ENCODE measurements around the gene ARHGAP12.

Gene ARHGAP12

DNA sequence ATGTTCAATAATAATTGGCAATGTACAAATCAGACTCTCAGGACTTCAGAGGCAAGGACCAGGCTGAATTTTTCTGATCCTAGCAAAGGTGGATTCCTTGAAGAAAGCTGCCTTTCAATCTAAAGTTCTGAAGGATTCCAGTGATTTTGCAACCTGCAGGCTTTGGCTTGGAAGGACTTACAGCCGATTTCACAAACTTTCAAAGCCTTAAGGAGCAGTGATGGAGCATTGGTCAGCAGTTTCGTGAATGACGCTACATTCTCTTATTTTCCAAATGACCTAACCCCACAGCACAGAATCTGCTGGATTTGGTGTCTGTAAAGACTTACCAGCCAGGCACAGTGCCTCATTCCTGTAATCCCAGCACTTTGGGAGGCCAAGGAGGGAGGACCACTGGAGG lies 167.5 kb downstream of the ARHGAP12 start:
- FAIRE-seq (peak; percentile 69), DNase-seq (ENCODE audit: insufficient read length, low spot score) (no peak)
- TF ChIP-seq, protein P1, sequence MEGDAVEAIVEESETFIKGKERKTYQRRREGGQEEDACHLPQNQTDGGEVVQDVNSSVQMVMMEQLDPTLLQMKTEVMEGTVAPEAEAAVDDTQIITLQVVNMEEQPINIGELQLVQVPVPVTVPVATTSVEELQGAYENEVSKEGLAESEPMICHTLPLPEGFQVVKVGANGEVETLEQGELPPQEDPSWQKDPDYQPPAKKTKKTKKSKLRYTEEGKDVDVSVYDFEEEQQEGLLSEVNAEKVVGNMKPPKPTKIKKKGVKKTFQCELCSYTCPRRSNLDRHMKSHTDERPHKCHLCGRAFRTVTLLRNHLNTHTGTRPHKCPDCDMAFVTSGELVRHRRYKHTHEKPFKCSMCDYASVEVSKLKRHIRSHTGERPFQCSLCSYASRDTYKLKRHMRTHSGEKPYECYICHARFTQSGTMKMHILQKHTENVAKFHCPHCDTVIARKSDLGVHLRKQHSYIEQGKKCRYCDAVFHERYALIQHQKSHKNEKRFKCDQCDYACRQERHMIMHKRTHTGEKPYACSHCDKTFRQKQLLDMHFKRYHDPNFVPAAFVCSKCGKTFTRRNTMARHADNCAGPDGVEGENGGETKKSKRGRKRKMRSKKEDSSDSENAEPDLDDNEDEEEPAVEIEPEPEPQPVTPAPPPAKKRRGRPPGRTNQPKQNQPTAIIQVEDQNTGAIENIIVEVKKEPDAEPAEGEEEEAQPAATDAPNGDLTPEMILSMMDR (IDR thresholded peaks at IDR 0.05; ENCODE audit: insufficient read depth, missing control alignments), result no peak

DNA sequence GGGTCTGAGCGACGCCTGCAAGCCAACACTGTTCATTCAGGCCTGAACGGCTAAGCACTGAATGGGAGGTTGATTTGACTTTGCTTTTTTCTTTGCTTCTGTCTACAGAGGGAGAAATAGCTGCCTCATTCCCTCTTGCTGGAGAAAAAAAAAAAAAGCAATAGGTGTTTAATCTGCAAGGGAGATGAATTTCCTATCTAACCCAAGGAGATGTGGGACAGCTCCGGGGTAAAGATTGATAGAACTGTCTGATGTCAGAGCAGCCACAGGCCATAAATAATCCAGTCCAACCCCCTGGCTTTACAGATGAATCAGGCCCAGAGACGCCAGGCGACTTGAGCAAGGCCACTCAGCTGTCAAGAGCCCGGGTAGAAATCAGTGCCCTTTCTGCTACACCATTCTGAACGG lies 168.0 kb downstream of the ARHGAP12 start:
- no peak for DNase-seq (ENCODE audit: insufficient read length, low spot score)
- FAIRE-seq, result no peak
- TF ChIP-seq, protein P1 (IDR thresholded peaks at IDR 0.05; ENCODE audit: insufficient read depth, missing control alignments), result no peak

DNA sequence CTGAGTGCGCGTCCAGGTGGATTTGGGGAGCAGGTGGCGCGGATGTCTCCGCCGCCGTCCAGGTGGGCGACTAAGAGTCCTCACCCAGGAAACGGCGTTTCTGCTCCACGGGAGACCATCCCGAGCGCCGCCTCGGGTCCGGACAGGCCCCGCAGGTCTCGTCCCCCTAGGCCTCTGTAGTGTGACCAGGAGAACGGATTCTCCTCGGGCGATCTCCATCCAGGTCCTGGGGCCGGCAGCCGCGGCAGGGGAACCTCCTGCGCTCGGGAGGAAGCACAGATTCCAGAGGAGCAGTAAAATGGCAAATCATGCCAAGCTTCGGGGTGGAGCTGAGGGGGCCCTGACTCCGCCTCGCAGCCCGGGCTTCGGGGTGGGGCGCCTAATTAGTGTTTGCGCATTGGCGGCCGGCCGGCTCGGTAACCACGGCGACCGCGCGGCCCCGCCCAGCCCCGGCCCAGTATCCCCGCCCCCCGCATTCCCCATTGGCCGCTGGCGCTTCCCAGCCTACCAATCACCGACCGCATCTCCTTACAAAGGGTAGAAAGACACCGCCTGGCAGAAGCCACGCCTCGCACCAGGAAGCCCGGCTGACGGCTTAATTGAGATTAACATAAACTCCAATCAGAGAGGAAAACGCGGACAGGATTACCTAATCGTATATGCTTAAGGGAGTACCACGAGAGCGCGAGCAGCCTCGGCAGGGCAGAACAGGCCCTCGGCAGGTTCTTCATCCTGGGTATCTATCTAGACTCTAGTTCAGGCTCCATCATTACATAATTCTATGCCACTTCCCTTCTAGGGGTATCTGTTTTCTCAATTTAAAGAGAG lies 168.6 kb downstream of the ARHGAP12 start:
- DNase-seq (ENCODE audit: insufficient read length, low spot score) (peak; percentile 87), FAIRE-seq (no peak)
- TF ChIP-seq, protein P1 (IDR thresholded peaks at IDR 0.05; ENCODE audit: insufficient read depth, missing control alignments), result no peak

DNA sequence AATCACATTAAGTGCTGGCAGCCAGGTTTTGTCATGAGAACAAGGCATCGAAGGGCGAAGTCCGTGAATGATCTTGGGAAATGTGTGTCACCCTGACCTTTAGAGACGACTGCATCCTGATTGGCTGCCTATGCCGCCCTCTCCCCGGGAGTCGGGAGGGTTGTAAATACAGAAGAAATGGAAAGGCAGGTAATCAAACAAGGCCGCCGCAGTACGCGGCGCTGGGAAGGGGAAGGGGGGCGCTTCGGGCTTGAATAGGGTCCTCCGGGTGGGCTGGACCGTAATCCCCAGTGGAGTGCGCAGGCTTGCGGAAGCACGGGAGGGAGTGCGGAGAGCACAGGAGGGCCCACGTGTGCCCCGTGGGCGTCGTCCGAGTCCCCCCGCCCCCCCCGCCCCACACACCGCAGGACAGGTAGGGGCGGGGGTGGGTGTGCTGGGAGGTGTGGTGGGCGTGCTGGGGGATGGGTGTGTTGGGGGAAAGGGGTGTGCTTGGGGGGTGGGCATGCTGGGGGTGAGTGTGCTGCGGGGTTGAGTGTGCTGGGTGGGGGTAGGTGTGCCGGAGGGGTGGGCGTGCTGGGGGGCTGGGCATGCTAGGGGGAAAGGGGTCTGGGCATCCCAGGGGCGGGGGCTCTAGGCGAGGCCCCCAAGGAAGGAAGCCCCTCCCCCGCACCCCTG lies 169.4 kb downstream of the ARHGAP12 start:
- no peak for FAIRE-seq
- no peak for DNase-seq (ENCODE audit: insufficient read length, low spot score)
- TF ChIP-seq, protein P1 (IDR thresholded peaks at IDR 0.05; ENCODE audit: insufficient read depth, missing control alignments), result no peak

DNA sequence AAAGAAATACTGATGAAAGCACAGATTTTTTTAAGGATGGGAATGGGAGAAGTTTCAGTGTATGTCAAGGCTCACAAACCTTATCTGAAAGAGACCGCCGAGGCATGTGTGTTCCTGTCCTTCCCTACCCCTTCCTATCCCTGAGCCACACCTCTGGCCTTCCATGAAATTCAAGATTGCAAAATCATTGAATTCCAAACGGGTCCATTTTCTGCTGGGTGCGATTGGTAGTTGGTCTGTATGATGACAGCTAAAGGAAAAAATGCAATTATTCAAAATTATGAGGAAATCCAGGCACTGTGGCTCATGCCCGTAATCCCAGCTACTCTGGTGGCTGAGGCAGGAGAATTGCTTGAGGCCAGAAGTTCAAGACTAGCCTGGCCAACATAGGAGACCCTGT lies 170.1 kb downstream of the ARHGAP12 start:
- no peak for FAIRE-seq
- TF ChIP-seq, protein P1 (IDR thresholded peaks at IDR 0.05; ENCODE audit: insufficient read depth, missing control alignments), result no peak
- DNase-seq (ENCODE audit: insufficient read length, low spot score), result no peak

DNA sequence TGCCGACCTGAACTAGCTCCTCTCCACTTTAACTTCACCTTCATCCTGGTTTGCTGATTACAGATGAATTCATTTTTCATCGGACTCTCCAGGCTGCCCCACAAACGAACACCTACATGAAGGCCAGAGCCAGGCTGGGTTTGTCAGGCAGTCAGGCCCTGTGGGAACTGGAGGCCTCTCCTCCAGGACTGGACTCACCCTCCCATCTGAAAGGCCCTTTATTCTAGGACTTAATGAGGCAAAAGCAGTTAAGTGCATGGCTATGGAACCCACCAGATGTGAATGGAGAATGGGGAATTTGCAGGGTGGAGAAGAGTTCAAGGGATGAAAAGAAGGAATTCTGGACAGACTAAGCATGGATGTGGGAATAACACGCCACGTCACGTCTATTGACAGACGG lies 170.8 kb downstream of the ARHGAP12 start:
- FAIRE-seq, result no peak
- TF ChIP-seq, protein P1 (IDR thresholded peaks at IDR 0.05; ENCODE audit: insufficient read depth, missing control alignments), result no peak
- no peak for DNase-seq (ENCODE audit: insufficient read length, low spot score)

DNA sequence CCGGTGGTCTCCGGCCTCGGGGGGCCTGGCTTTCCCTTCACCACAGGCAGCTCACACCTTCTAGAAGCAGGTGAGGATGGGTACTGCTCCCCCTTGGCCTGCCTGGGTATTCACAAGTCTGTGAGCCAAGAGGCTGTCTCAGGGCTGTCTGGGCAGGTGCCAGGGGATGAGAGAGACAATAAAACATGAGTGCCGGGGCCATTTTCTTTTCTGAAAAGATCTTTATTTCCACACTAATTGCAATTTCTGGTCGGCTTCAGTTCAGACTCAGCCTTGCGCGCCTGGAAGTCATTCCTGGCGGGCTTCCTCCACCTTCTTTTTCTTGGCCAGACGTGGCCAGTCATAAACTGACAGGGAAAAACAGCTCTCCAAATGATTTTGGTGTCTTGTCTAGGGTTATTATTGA lies 171.2 kb downstream of the ARHGAP12 start:
- no peak for FAIRE-seq
- no peak for DNase-seq (ENCODE audit: insufficient read length, low spot score)
- TF ChIP-seq, protein P1 (IDR thresholded peaks at IDR 0.05; ENCODE audit: insufficient read depth, missing control alignments), result no peak

All from D721Med (cell line).